HG02970 (cell line): ENCODE measurements around the gene HS6ST3.

Source experiments
- ATAC-seq: cut with Tn5 transposase; IDR thresholded peaks from one replicate; pipeline ENCODE4 v1.9.1; 2021; ENCODE audit warnings: mild to moderate bottlenecking, moderate library complexity, moderate number of reproducible peaks; ENCODE audit not compliant: unreplicated experiment, low FRiP score

HS6ST3 gene

GRCh38 chr13:96294930-96295881 lies 205.3 kb downstream of the HS6ST3 start:
- ATAC-seq = no peak

- ATAC-seq = no peak
These were observed 207.5 kb downstream of the HS6ST3 start for GRCh38 chr13:96297360-96297759.

- ATAC-seq = no peak
These were observed 209.3 kb downstream of the HS6ST3 start for GRCh38 chr13:96299235-96299634.

DNA sequence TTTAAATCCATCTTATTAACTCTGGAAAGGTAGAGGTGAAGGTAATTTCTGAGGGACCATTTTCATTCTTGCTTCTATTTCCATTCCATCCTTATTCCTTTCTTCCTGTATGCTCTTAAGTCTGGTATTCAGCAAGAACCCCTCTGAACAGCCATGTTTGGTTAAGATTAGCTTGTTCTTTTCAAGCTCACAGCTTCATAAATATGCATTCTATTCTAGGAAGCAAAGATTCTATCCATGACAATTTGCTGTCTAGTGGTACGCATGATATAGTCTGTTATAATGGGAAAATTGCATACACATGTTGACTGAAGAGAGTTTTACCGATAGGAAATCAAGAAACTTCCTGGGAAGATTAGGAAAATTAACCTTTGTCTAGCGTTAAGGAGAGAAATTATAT lies 218.7 kb downstream of the HS6ST3 start:
- ATAC-seq = no peak

- no peak for ATAC-seq
These were observed 225.1 kb downstream of the HS6ST3 start for GRCh38 chr13:96314974-96315373.

- no peak for ATAC-seq
These were observed 248.1 kb downstream of the HS6ST3 start for GRCh38 chr13:96338030-96338429.

DNA sequence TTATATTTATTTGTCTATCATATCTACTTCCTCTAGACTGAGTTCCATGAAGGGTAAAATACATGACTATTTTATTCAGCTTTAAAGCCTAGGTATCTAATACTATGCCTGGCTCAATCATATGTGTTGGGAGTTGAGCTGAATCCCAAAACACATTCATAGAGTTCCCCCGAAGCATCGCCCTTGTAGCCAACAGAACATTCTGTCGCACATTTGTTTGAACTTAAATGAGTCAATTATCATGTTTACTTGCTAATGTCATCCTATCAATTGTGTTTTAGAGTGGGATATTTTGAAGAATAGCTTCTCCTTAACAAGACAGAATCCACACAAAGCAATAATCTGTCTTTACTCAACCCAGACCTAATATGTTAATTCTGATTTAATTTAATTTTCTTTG lies 252.4 kb downstream of the HS6ST3 start:
- no peak for ATAC-seq

DNA sequence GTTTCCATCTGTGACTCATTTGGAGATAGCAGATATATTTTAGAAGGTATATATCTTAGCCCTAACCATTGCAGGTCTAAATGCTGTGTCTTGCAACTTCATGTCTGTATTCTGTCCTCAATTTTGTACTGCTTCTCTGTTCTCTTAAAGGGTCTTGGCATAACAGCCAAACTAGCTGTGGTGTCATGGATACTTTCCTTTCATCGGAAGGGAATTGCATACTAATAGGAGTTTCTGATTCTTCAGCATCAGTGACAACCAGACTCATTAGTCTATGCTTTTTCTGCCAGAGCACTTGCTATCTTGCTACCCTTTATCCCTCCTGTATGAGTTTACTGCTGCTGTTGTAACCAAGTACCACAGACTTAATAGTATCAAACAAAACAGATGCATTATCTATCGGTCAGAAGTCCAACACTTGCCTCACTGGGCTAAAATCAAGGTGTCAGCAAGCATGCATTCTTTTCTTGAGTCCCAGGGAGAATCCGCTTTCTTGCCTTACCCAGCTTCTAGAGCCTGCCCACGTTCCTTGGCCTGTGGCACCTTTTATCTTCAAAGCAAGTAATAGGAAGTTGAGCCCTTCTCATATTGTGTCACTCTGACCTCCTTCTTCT lies 253.1 kb downstream of the HS6ST3 start:
- no peak for ATAC-seq

- ATAC-seq = no peak
These were observed 257.0 kb downstream of the HS6ST3 start for GRCh38 chr13:96346921-96347320.

DNA sequence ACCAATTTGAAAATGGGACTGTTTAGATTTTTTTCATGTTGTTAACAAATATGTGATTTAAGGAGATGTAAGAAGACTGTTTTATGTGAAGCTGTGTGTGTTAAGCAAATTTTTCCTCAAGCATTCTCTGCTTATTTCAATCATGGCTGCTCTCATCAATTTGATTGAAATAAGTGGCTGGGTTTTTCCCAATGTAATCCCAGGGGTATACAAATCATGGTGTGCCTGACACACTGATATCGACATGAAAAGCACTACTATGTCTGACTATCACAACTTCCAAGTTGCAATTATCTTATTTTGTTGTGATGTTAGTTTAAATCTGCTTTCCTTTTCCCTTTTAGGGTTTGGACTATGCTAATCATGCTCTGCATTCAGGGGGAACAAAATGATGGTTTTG lies 283.7 kb downstream of the HS6ST3 start:
- no peak for ATAC-seq

DNA sequence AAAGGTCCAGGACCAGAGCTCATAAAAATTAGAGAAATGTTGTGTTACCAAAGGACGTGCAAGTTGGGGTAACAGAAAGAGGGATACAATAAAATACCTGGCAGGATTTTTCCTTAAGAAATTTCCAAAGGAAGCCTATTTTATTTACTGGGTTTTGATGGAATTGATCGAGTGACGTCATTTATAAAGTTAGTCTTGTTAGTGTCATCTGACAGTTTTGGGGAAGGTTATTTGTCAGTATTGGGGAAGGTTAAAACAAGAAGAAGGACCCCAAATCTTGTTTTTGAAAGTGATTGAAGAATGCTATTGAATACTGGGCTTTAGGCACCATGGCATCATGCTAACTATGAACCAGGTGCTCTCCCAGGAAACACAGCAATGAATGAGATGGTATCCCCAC lies 287.9 kb downstream of the HS6ST3 start:
- no peak for ATAC-seq

DNA sequence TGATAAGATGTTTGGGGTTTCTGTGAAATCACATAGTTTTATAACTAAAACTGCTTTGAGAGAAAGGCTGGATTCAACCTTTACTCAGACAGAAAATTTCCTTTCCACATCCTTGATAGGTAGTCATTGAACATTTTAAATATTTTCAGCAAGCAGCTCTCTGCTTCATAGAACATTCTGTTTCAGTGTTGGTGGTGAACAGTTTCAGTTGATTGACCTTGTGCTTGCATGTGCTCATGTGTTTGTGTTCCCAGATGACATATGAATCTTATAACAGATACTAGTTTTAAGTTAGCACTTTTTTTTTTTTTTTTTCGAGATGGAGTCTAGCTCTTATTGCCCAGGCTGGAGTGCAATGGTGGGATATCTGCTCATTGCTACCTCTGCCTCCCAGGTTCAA lies 290.1 kb downstream of the HS6ST3 start:
- no peak for ATAC-seq

DNA sequence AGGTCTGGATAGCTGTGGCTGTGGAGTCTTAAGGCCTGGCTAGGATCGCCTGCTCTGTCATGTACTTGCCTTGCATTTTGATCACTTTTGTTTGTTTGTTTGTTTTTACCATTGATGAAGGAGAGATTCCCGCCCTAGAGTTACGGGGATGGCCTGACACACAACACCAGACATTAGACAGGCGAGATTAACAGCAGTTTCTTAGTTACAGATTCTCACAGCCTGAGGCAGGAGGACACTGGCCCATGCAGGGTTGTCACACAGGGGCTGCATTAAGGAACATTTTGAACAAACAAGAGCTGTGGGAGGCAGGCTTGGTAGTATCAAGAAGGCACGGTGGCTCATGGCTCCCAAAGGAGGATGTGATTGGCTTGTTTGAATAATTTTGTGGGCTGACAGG lies 291.8 kb downstream of the HS6ST3 start:
- ATAC-seq = no peak

GRCh38 chr13:96388598-96388997 lies 298.7 kb downstream of the HS6ST3 start:
- no peak for ATAC-seq

GRCh38 chr13:96391606-96392005 lies 301.7 kb downstream of the HS6ST3 start:
- no peak for ATAC-seq

- no peak for ATAC-seq
These were observed 307.9 kb downstream of the HS6ST3 start for GRCh38 chr13:96397807-96398206.

- ATAC-seq = no peak
These were observed 308.6 kb downstream of the HS6ST3 start for GRCh38 chr13:96398486-96398885.

- ATAC-seq = no peak
These were observed 313.3 kb downstream of the HS6ST3 start for GRCh38 chr13:96403241-96403640.

- ATAC-seq = no peak
These were observed 313.7 kb downstream of the HS6ST3 start for GRCh38 chr13:96403651-96404050.

DNA sequence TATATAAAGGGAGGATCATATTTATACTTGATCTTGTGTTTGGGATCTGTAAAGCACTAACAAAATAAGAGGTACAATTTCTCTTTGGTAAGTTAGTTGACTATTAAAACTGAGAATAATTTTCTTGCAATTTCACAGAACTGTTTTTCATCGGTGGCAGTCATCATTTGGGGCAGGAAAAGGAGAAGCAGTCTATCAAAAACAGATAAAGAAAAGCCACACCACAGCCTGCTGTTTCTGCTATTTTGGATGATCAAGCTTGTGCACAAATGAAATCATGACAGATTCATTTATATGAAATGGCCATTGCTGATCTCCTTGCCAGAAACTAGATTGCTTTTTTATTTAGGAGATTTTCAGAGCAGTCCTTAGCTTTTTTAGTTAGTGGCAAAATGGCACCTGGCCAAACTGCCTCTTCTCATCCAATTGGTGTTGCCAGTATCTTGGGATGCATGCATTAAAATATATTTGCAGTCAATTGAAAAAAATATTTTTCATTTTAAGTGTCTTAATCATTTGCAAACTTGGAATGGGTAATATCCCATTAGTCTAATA lies 326.0 kb downstream of the HS6ST3 start:
- no peak for ATAC-seq

- no peak for ATAC-seq
These were observed 328.2 kb downstream of the HS6ST3 start for GRCh38 chr13:96417939-96418685.
